Immature natural killer cell (primary cell): Measurements from ENCODE around the gene ANKRD65. TPM values are rescaled to one million over a fixed set of nuclear protein-coding genes. Genes with fewer than 3 reads are reported as not detected.
"Not testable (repeated sequence)": the region's sequence is repeated elsewhere in the genome, so short reads cannot be mapped to it uniquely, and the experiment has no call there.

Experiments
- DNase-seq, 3 donors: peaks; one replicate each; pipeline ENCODE4 v3.0.0; 2022; ENCODE audit warnings: mixed read lengths in 1 of 3
- H3K27ac Mint-ChIP-seq, 6 donors: one replicate each; pipeline ENCODE4 v1.8.0; 2020; ENCODE audit warnings: mixed read lengths in 6 of 6, mild to moderate bottlenecking in 5 of 6, inconsistent platforms in 4 of 6, moderate library complexity in 3 of 6
- H3K27me3 Mint-ChIP-seq, 3 donors: one replicate each; pipeline ENCODE4 v1.8.0; 2020 to 2021; ENCODE audit warnings: low read depth in 3 of 3, mild to moderate bottlenecking in 3 of 3, mixed read lengths in 3 of 3, moderate library complexity in 3 of 3, inconsistent platforms in 1 of 3
- H3K36me3 Mint-ChIP-seq, 3 donors: one replicate each; pipeline ENCODE4 v1.8.0; 2020; ENCODE audit warnings: mixed read lengths in 3 of 3, inconsistent platforms in 2 of 3, mild to moderate bottlenecking in 2 of 3
- H3K4me1 Mint-ChIP-seq, 2 donors: one replicate each; pipeline ENCODE4 v1.8.0; 2020; ENCODE audit warnings: inconsistent platforms in 2 of 2, mild to moderate bottlenecking in 2 of 2, mixed read lengths in 2 of 2, moderate library complexity in 1 of 2
- H3K4me3 Mint-ChIP-seq, 5 donors: one replicate each; pipeline ENCODE4 v1.8.0; 2020; ENCODE audit warnings: mild to moderate bottlenecking in 5 of 5, mixed read lengths in 5 of 5, inconsistent platforms in 3 of 5, moderate library complexity in 3 of 5
- H3K9me3 Mint-ChIP-seq, 6 donors: one replicate each; pipeline ENCODE4 v1.8.0; 2020; ENCODE audit warnings: mild to moderate bottlenecking in 6 of 6, mixed read lengths in 6 of 6, inconsistent platforms in 4 of 6, moderate library complexity in 3 of 6
- polyA plus RNA-seq, 3 donors: library from polyadenylated mRNA; unstranded; fragments of 300-500 nt; fragmentation: Illumina TruSeq; gene quantifications; one replicate each; pipeline ENCODE4 v1.2.3, GENCODE V29; 2021

The ANKRD65 gene
- polyA plus RNA-seq, 3 donors from 2014 or later, result not detected

DNA sequence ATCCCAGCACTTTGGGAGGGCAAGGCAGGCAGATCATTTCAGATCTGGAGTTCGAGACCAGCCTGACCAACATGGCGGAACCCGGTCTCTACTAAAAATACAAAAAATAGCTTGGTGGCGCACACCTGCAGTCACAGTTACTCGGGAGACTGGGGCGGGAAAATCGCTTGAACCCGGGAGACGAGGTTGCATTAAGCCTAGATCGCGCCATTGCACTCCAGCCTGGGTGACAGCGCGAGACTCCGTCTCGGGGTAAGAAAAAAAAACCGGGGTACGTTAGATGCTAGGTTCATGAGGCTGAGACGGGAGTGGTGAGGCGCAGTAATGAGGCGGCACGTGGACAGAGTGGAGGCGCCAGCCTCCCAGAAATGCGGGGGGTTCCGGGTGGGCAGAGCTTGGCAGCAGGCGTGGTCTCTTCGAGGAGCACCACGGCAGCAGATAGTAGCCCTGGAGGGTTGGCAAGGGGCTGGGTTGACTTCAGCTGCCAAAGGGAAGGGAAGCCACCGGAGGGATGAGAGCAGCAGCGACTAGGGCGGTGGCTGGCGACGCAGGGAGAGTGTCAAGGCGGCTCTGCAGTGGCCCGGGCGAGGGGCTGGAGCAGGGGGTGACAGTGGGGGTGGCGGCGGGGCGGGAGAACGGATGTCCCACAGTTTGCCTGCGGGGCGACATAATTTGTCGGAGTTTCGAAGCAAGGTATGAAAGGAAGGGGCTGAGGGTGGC, 14.8 kb downstream of the ANKRD65 start:
- Mint-ChIP-seq H3K36me3 (peaks cover 7 to 21% (median 10%) of the 10 kb centered on the region in 3 donors), H3K27me3 (peaks cover 5 to 12% (median 7%) of the 10 kb centered on the region in 3 donors), H3K9me3 (no peaks in the 10 kb centered on the region), H3K4me3 (peak overlapping the region; percentile 91 to 94 (median 93)), H3K27ac (peak overlapping the region; percentile 52 to 93 (median 86)), H3K4me1 (peaks cover 28 to 43% of the 10 kb centered on the region in 2 donors)
- no peak for DNase-seq

DNA sequence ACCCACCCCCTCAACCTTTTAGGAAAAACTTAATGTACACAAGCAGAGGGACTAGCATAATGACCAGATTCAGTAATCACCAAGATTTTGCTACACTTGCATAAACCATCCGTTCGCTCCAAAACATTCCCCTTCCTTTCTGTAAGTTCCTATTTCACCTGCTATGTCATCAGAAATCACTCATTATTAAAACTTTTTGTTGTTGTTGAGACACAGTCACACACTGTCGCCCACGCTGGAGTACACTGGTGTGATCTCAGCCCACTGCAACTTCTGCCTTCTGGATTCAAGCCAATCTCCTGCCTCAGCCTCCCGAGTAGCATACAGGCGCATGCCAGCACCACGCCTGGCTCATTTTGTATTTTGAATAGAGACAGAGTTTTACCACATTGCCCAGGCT, 17.4 kb downstream of the ANKRD65 start:
- H3K27ac Mint-ChIP-seq, result peak overlapping the region in 4 of 6 donors; percentile 59 to 80 (median 67)
- DNase-seq, result no peak
- H3K9me3 Mint-ChIP-seq, result no peaks in the 10 kb centered on the region
- H3K4me1 Mint-ChIP-seq, result peaks cover 47 to 59% of the 10 kb centered on the region in 2 donors
- peaks cover 12 to 18% (median 14%) of the 10 kb centered on the region in 3 donors for H3K27me3 Mint-ChIP-seq
- peaks cover 7 to 24% (median 10%) of the 10 kb centered on the region in 3 donors for H3K36me3 Mint-ChIP-seq
- H3K4me3 Mint-ChIP-seq, result peak overlapping the region in 3 of 5 donors; percentile 18 to 68 (median 56)

DNA sequence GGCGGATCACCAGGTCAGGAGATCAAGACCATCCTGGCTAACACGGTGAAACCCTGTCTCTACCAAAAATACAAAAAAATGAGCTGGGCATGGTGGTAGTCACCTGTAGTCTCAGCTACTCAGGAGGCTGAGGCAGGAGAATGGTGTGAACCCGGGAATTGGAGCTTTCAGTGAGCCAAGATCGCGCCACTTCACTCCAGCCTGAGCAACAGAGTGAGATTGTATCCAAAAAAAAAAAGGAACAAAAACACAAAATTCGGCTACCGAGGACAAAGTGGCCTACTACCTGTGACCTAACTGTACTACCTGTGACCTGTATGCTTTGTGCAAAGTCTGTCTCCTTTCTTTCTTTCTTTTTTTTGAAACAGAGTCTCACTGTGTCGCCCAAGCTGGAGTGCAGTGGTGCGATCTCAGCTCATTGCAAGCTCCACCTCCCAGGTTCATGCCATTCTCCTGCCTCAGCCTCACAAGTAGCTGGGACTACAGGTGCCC, 18.1 kb downstream of the ANKRD65 start:
- not testable (repeated sequence) for DNase-seq, H3K9me3 Mint-ChIP-seq
- H3K27ac Mint-ChIP-seq, result peak overlapping the region in 2 of 6 donors; percentile 23 to 69
- H3K27me3 Mint-ChIP-seq, result peaks cover 10 to 20% (median 13%) of the 10 kb centered on the region in 3 donors
- peaks cover 7 to 24% (median 10%) of the 10 kb centered on the region in 3 donors for H3K36me3 Mint-ChIP-seq
- H3K4me1 Mint-ChIP-seq, result peaks cover 46 to 60% of the 10 kb centered on the region in 2 donors
- H3K4me3 Mint-ChIP-seq, result peak overlapping the region in 1 of 5 donors; percentile 68

GRCh38 chr1:1402072-1402900, 18.8 kb downstream of the ANKRD65 start:
- Mint-ChIP-seq H3K27ac (peak overlapping the region in 5 of 6 donors; percentile 43 to 84 (median 77)), H3K4me3 (peak overlapping the region; percentile 46 to 91 (median 59)), H3K36me3 (peaks cover 7 to 24% (median 10%) of the 10 kb centered on the region in 3 donors), H3K4me1 (peaks cover 49 to 63% of the 10 kb centered on the region in 2 donors), H3K9me3 (no peaks in the 10 kb centered on the region), H3K27me3 (peaks cover 10 to 20% (median 10%) of the 10 kb centered on the region in 3 donors)
- DNase-seq, result peak in 1 of 3 donors; percentile 27

GRCh38 chr1:1401457-1402010, 19.5 kb downstream of the ANKRD65 start:
- H3K27me3 Mint-ChIP-seq, result peaks cover 7 to 20% (median 10%) of the 10 kb centered on the region in 3 donors
- peaks cover 7 to 24% (median 10%) of the 10 kb centered on the region in 3 donors for H3K36me3 Mint-ChIP-seq
- peak overlapping the region; percentile 46 to 91 (median 59) for H3K4me3 Mint-ChIP-seq
- peak overlapping the region; percentile 69 to 95 (median 86) for H3K27ac Mint-ChIP-seq
- no peaks in the 10 kb centered on the region for H3K9me3 Mint-ChIP-seq
- peaks cover 49 to 59% of the 10 kb centered on the region in 2 donors for H3K4me1 Mint-ChIP-seq
- DNase-seq, result no peak

DNA sequence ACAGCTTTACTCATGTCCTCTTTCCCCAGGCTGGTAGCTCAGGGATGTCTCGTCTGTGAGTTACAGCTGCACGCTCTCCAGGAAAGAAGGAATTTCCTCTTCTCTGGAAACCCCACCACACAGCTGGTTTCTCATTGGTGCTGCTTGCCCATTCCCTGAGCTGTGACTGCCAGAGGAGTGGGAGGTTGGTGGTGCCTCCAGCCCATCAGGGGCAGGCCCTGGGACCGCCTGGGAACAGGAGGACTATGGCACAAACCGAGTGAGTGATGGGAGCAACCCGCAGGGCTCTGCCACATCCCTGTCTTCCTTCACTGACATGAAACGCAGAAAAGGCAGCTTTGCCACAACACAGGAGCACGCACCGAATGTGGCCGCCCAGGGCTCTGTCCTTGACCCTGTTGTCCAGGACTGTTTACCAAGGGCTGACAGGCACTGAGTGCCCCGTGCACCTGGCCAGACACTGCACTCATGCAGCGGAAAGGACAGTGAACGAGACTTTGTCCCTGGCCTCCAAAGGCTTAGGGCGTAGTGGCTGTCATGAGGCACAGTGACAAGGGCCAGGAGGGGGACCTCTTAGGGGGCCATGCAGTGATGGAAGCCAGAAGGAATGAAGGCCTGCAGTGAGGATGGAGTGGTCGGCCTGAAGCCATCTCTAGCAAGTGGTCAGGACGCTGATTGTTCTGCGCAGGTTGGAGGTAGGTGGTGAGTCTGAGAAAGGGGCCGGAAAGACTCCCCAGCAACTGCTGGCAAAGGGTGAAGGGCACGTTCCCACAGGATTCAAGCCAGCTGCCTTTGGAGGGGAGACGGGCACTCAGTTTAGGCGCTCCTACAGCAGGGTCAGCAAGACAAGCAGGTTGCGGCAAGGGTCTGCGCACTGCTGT, 20.3 kb downstream of the ANKRD65 start:
- Mint-ChIP-seq H3K27ac (peak overlapping the region; percentile 84 to 95 (median 88)), H3K9me3 (no peaks in the 10 kb centered on the region), H3K4me3 (peak overlapping the region; percentile 85 to 92 (median 88)), H3K27me3 (peaks cover 5 to 20% (median 10%) of the 10 kb centered on the region in 3 donors), H3K36me3 (peaks cover 7 to 24% (median 10%) of the 10 kb centered on the region in 3 donors), H3K4me1 (peaks cover 42 to 53% of the 10 kb centered on the region in 2 donors)
- DNase-seq, result no peak

GRCh38 chr1:1399872-1400575, 21.1 kb downstream of the ANKRD65 start:
- Mint-ChIP-seq H3K27ac (peak overlapping the region; percentile 84 to 95 (median 88)), H3K4me1 (peaks cover 44 to 52% of the 10 kb centered on the region in 2 donors), H3K36me3 (peaks cover 12 to 28% (median 15%) of the 10 kb centered on the region in 3 donors), H3K27me3 (peaks cover 6 to 20% (median 13%) of the 10 kb centered on the region in 3 donors), H3K9me3 (no peaks in the 10 kb centered on the region), H3K4me3 (peak overlapping the region; percentile 85 to 92 (median 88))
- DNase-seq, result peak; percentile 26 to 42 (median 39)

DNA sequence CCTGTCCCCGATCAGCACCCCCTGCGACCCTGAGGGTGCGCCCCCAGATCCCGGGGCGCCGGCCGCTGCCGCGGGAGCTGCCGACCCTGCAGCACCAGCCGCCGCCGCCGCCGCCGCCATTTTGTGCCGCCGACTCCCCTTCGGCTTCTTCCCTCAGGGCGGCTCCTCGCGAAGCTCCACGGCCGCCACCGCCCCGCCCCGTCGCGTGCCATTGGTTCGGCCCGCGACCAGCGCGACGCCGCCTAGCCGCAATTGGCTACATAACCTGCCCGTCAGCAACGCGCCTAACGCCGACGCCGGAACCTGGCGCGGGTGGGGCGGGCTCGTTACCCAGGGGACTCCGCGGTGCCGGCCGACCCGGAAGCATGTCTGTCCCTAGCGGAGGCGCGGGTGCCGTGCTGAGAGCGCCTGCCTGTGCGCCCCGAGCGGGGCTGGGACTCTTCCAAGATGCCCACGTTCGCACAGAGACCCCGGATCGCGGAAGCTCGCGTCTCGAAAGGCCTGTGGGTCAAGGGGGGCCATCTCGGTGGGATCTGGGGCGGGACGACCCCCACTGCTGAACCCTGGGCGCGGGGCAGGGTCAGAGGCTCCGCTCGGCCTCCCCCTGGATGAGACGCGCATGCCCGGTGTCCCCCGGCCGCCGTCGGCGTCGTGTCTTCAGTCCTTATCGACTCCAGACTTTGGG, 21.7 kb downstream of the ANKRD65 start, which contains the start of gene CCNL2:
CCNL2 (minus strand) TSS at position 149 of the 685 bp plus-strand sequence; CDS start at position 120, 29 bp downstream.
- H3K27ac Mint-ChIP-seq, result peak within 1 kb of the TSS; percentile 84 to 95 (median 90)
- no peaks in the 10 kb centered on the region for H3K9me3 Mint-ChIP-seq
- H3K27me3 Mint-ChIP-seq, result peaks cover 6 to 18% (median 13%) of the 10 kb centered on the region in 3 donors
- peaks cover 12 to 31% (median 17%) of the 10 kb centered on the region in 3 donors for H3K36me3 Mint-ChIP-seq
- peaks cover 46 to 52% of the 10 kb centered on the region in 2 donors for H3K4me1 Mint-ChIP-seq
- DNase-seq, result peak; percentile 98 to 99 (median 99)
- peak within 1 kb of the TSS; percentile 88 to 92 (median 91) for H3K4me3 Mint-ChIP-seq

- Mint-ChIP-seq H3K36me3 (peaks cover 14 to 31% (median 16%) of the 10 kb centered on the region in 3 donors), H3K27me3 (peaks cover 6 to 17% (median 13%) of the 10 kb centered on the region in 3 donors), H3K4me1 (peaks cover 48 to 51% of the 10 kb centered on the region in 2 donors), H3K27ac (peak overlapping the region; percentile 76 to 95 (median 86)), H3K4me3 (peak overlapping the region; percentile 88 to 92 (median 91)), H3K9me3 (no peaks in the 10 kb centered on the region)
- no peak for DNase-seq
Observed at GRCh38 chr1:1398677-1399186, 22.3 kb downstream of the ANKRD65 start.

DNA sequence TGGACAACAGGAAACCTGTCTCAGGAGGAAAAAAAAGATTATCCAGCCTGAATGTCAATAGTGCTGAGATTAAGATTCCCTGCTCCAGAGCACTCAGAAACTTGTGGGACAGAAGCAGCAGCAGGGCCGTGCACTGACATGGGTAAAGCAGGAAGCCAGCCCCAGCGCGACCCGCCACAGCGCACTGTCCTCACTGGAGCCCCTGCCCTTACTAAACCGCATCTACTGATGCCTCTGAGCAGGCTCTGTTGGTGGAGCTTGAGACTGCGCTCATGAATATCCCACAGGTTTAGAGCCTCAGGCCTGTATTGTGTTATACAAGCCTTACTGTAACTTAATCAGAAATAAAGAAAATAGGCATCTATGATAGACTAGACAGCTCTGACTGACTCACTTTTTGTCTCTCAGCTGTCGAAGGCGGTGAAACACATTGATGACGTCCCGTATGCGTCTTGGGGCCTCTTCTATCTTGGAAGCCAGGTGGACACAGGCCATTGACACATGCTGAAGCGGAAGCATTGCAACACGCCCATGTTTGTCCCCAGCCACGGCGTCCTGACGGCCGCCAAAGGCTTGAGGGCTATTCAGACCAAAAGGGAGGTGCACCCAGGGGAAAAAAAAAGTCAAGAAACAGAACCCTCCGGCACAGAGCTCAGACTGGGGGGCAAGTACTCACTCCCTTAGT, 23.1 kb downstream of the ANKRD65 start:
- H3K4me3 Mint-ChIP-seq, result peak overlapping the region; percentile 87 to 91 (median 88)
- H3K27ac Mint-ChIP-seq, result peak overlapping the region; percentile 76 to 93 (median 86)
- H3K36me3 Mint-ChIP-seq, result peaks cover 12 to 33% (median 12%) of the 10 kb centered on the region in 3 donors
- no peak for DNase-seq
- H3K4me1 Mint-ChIP-seq, result peaks cover 46 to 48% of the 10 kb centered on the region in 2 donors
- peaks cover 4 to 15% (median 13%) of the 10 kb centered on the region in 3 donors for H3K27me3 Mint-ChIP-seq
- no peaks in the 10 kb centered on the region for H3K9me3 Mint-ChIP-seq

- H3K27ac Mint-ChIP-seq, result peak overlapping the region in 2 of 6 donors; percentile 18 to 57
- H3K4me3 Mint-ChIP-seq, result peak overlapping the region in 2 of 5 donors; percentile 3 to 58
- no peak for DNase-seq
- peaks cover 24 to 39% (median 29%) of the 10 kb centered on the region in 3 donors for H3K36me3 Mint-ChIP-seq
- no peaks in the 10 kb centered on the region for H3K9me3 Mint-ChIP-seq
- H3K4me1 Mint-ChIP-seq, result peaks cover 27 to 42% of the 10 kb centered on the region in 2 donors
- peaks cover 1 to 11% (median 9%) of the 10 kb centered on the region in 3 donors for H3K27me3 Mint-ChIP-seq
Observed at GRCh38 chr1:1395166-1395565, 25.9 kb downstream of the ANKRD65 start.
